ENCODE measurements around the gene EMILIN3. TPM values are rescaled to one million over a fixed set of nuclear protein-coding genes. Genes with fewer than 3 reads are reported as not detected.

The EMILIN3 gene
- total and polyA plus RNA-seq, 2 of the 4 experiments (the other 2 are of a cell fraction): under 0.01 to 0.07 TPM

DNA sequence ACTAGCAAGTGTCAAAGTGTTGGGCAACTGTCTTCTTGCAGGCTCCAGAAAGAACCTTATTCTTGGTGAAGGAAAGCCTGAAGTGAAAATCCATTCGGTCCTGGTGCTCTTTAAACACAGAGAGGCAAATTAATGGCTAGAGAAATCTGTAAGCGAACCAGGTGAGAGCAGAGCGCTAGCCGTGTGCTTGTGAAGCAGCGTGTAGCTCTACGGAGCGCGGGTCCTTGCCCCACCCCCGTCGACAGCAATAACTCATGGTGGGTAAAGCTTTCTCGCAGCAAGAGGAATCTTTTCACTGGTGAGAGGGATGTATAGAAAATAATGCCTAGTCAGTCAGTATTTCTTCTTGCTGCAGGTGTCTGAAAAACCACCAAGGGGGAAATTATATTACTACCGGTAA is 37.0 kb upstream of the EMILIN3 start:
- TF ChIP-seq MAZ (IDR thresholded peaks at IDR 0.05; ENCODE audit: borderline replicate concordance, low read depth, low read length) (no peak), MAFK (IDR thresholded peaks at IDR 0.05; ENCODE audit: low read depth, low read length) (no peak), SMC3 (IDR thresholded peaks at IDR 0.05; ENCODE audit: low read depth, low read length) (no peak), POLR2A (IDR thresholded peaks at IDR 0.05; ENCODE audit: low read depth, low read length) (no peak), RFX5 (IDR thresholded peaks at IDR 0.05; ENCODE audit: low read depth, low read length) (no peak), BHLHE40 (IDR thresholded peaks at IDR 0.05; ENCODE audit: low read depth, low read length) (no peak), NFE2L2 (IDR thresholded peaks at IDR 0.05; ENCODE audit: low read depth, low read length) (no peak), MXI1 (IDR thresholded peaks at IDR 0.05; ENCODE audit: borderline replicate concordance, low read depth, low read length) (no peak), RCOR1 (IDR thresholded peaks at IDR 0.05; ENCODE audit: insufficient replicate concordance, low read length) (no peak), RAD21 (IDR thresholded peaks at IDR 0.05; ENCODE audit: low read length) (no peak)
- TF ChIP-seq, protein P1, sequence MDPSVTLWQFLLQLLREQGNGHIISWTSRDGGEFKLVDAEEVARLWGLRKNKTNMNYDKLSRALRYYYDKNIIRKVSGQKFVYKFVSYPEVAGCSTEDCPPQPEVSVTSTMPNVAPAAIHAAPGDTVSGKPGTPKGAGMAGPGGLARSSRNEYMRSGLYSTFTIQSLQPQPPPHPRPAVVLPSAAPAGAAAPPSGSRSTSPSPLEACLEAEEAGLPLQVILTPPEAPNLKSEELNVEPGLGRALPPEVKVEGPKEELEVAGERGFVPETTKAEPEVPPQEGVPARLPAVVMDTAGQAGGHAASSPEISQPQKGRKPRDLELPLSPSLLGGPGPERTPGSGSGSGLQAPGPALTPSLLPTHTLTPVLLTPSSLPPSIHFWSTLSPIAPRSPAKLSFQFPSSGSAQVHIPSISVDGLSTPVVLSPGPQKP (IDR thresholded peaks at IDR 0.05; ENCODE audit: borderline replicate concordance, low read depth, low read length): no peak
- POLR2A ChIA-PET (ENCODE audit: unreplicated experiment): no interaction called here
- H2BK120ac ChIP-seq (ENCODE audit: low read depth, low read length): no peak overlapping the region
- no peak overlapping the region for H3K9ac ChIP-seq (ENCODE audit: low read depth, low read length)
- no peaks in the 10 kb centered on the region for H3K9me3 ChIP-seq (ENCODE audit: control insufficient read depth, insufficient read depth, low read length)
- peaks cover 37% of the 10 kb centered on the region for H3K36me3 ChIP-seq (ENCODE audit: control insufficient read depth, insufficient read depth, low read length)
- no peak overlapping the region for H3K4ac ChIP-seq (ENCODE audit: low read depth, low read length)
- H2AK5ac ChIP-seq (ENCODE audit: low read depth, low read length): no peak overlapping the region
- no peak overlapping the region for H2BK20ac ChIP-seq (ENCODE audit: low read depth, low read length)
- H3K23ac ChIP-seq (ENCODE audit: low read depth, low read length): no peak overlapping the region
- BruUV-seq (replicated peaks): no TSS peak
- no peak overlapping the region for H3K4me2 ChIP-seq (ENCODE audit: low read depth, low read length)
- no peak overlapping the region for H3K56ac ChIP-seq (ENCODE audit: extremely low read depth, insufficient read depth, low read length)
- no peak for ATAC-seq (ENCODE audit: low read depth)
- 93% methylated on average over 10 of the region's 12 CpGs; no CpG with 5 or more reads in 1 of the 2 experiments for WGBS, 2 experiments (ENCODE audit: extremely low coverage in 2 of 2, insufficient read length in 1 of 2)
- H3K27ac ChIP-seq (ENCODE audit: insufficient read depth, low read length): no peak overlapping the region
- H3K4me1 ChIP-seq (ENCODE audit: control insufficient read depth, insufficient read depth, low read length): peaks cover 2% of the 10 kb centered on the region; the same call in 1 of the 2 replicates
- in situ Hi-C loops (cut with MboI; ENCODE audit: low sequenced_read_pairs): no loop called here
- H3K18ac ChIP-seq (ENCODE audit: low read depth, low read length): no peak overlapping the region
- no peak overlapping the region for H4K91ac ChIP-seq (ENCODE audit: insufficient read depth, low read depth, low read length)
- intact Hi-C loops (cut with micrococcal nuclease): no loop called here
- H3K79me1 ChIP-seq (ENCODE audit: low read depth in 1 of 2, low read length in 2 of 2): no peaks in the 10 kb centered on the region; a peak in 1 of 4 replicates
- H2BK15ac ChIP-seq (ENCODE audit: low read depth, low read length): no peak overlapping the region
- H4K5ac ChIP-seq (ENCODE audit: low read depth, low read length): no peak overlapping the region
- no peaks in the 10 kb centered on the region for H3K27me3 ChIP-seq (ENCODE audit: control insufficient read depth, insufficient read depth, low read length)
- H2AFZ ChIP-seq (replicated peaks; ENCODE audit: low read length, poor library complexity): no peak overlapping the region
- dilution Hi-C loops (cut with HindIII; ENCODE audit: low sequenced_read_pairs, unreplicated experiment): no loop called here
- H4K8ac ChIP-seq (ENCODE audit: low read depth in 2 of 2, low read length in 2 of 2): no peak overlapping the region
- CTCF ChIA-PET: interaction anchor here (0.5 kb wide), 1 partner anchor 271 kb away, joined by 3 read pairs; no protein-coding TSS in a partner anchor
- no peak overlapping the region for H2BK5ac ChIP-seq (ENCODE audit: low read depth, low read length, poor library complexity, severe bottlenecking)
- no peak overlapping the region for H3K14ac ChIP-seq (replicated peaks; ENCODE audit: low read depth, low read length)
- no peak overlapping the region for H3K4me3 ChIP-seq (ENCODE audit: insufficient read depth, low read depth, low read length)
- no peak for DNase-seq
- H4K20me1 ChIP-seq (ENCODE audit: insufficient read depth, low read length): no peaks in the 10 kb centered on the region; the same call in 1 of the 2 replicates
- H3K9me1 ChIP-seq (ENCODE audit: insufficient read depth, low read length): peaks cover 3% of the 10 kb centered on the region; the same call in 1 of the 2 replicates
- H2AK9ac ChIP-seq (replicated peaks; ENCODE audit: low read depth, low read length, poor library complexity): no peak overlapping the region

Data from IMR-90 (cell line).